Rectal smooth muscle tissue (tissue), 1 donor: Measurements from ENCODE around the gene POFUT2.

Source experiments
- H3K27ac ChIP-seq: one replicate; pipeline ENCODE4 v1.7.0; 2013; ENCODE audit warnings: low read depth, low read length, inconsistent platforms
- H3K27me3 ChIP-seq: one replicate; pipeline ENCODE4 v1.7.0; 2013; ENCODE audit warnings: low read length; ENCODE audit not compliant: control insufficient read depth, insufficient read depth
- H3K36me3 ChIP-seq: one replicate; pipeline ENCODE4 v1.7.0; 2013; ENCODE audit warnings: low read length; ENCODE audit not compliant: control insufficient read depth, insufficient read depth
- H3K4me1 ChIP-seq: one replicate; pipeline ENCODE4 v1.7.0; 2013; ENCODE audit warnings: low read length; ENCODE audit not compliant: control insufficient read depth, insufficient read depth
- H3K4me3 ChIP-seq: one replicate; pipeline ENCODE4 v1.7.0; 2013; ENCODE audit warnings: low read length
- H3K9ac ChIP-seq: one replicate; pipeline ENCODE4 v1.7.0; 2013; ENCODE audit warnings: low read length

The POFUT2 gene

DNA sequence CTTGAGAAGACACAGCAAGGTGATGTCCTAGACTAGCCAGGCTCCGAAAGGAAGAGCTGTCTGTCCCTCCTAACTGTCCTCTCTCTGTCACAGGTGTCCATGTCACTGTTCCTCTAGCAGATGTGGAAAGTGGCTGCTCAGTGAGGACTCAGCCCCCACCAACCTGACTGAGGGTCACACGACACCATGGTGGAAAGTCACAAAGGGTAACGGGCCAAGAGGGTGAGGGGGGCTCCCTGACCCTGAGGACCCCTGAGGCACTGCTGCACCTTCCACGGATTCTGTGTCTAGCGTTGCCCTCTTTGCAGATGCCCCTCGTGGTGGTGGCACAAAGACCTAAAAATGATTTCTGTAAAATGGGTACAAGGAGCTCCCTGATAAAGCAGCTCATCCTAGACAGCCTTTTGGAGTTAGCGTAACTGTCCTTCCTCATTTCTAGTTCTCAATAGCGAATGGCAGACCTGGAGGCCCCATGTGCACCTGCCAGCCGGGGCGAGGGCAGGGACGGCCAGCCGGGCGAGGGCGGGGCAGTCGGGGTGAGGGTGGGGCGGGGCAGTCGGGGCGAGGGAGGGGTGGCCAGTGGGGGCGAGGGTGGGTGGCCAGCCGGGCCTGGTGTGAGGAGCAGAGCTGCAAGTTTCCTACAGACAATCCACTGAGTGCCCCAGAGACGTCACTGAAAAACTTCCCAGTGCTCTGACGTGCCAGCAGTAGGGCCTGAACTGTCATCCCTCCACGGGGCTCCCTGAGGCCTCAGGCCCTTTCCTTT is 23.4 kb downstream of the POFUT2 start:
- Histone ChIP-seq H3K4me3 (no peak overlapping the region), H3K27me3 (no peaks in the 10 kb centered on the region), H3K4me1 (no peaks in the 10 kb centered on the region), H3K27ac (no peak overlapping the region), H3K9ac (no peak overlapping the region), H3K36me3 (peaks cover 36% of the 10 kb centered on the region)

DNA sequence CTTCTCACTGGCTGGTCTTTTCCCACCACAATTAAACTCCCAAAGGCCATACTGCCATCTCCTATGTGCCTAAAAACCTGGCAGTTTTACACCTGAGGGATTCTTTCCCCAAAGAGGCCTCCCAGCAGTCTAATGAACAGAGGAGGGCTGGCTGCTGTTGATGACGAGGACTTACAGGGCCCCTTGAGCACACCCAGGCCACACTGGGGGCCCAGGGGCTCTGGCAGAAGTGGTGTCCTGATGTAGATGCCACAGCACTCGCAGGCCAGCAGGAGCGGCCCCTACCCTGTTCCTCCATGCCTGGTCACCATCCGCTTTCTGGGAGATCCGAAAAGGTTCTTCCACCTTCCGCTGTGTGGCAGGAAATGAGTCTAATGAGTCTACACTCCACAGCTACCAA is 24.2 kb downstream of the POFUT2 start:
- Histone ChIP-seq H3K27me3 (no peaks in the 10 kb centered on the region), H3K36me3 (peaks cover 36% of the 10 kb centered on the region), H3K4me1 (no peaks in the 10 kb centered on the region)

DNA sequence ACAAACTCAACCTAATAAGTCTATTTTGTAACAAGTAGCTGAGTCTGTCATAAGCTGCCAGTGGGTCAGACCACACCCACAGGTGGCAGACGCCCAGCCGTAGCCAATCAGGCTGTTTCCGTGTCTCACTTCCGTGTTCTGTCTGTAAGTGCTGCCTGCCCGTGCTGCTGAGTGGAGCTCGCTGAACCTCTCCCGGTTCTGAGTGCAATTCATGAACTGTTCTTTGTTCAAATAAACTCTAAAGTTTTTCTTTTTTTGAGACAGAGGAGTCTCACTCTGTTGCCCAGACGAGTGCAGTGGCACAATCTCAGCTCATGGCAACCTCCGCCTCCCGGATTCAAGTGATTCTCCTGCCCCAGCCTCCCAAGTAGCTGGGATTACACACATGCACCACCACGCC is 25.1 kb downstream of the POFUT2 start:
- H3K4me1 ChIP-seq = no peaks in the 10 kb centered on the region
- no peak overlapping the region for H3K27ac ChIP-seq
- H3K9ac ChIP-seq = no peak overlapping the region
- peaks cover 34% of the 10 kb centered on the region for H3K36me3 ChIP-seq
- H3K4me3 ChIP-seq = no peak overlapping the region
- peaks cover 4% of the 10 kb centered on the region for H3K27me3 ChIP-seq

More for the DNA sequence above, 24.2 kb downstream of the POFUT2 start:
- H3K9ac ChIP-seq = no peak overlapping the region
- no peak overlapping the region for H3K4me3 ChIP-seq
- no peak overlapping the region for H3K27ac ChIP-seq

DNA sequence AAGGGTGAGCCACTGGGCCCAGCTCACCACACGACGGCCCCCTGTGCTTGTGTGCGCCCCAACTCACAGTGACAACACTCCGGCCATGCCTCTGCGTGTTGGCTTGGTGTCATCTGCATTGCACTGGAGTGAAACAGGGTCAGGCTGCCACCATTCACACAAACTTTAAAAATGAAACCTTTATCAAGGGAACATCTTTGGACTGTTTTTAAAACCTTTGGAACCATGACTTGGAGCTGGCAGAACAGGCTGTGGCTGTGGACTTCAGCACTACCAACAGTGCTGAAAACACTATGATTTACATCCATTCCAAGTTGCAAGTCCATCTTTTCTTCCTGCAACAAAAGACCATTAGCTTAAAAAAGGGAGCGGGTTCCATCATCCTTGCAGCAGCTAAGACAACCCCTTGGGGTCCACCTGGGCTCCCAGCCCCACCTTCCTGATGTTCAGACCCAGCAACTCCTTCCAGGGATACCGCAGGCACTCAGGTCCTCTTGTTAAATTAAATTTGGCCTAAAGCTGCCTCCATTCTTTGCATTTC is 25.6 kb downstream of the POFUT2 start:
- Histone ChIP-seq H3K36me3 (peaks cover 29% of the 10 kb centered on the region), H3K4me1 (no peaks in the 10 kb centered on the region), H3K9ac (no peak overlapping the region), H3K4me3 (no peak overlapping the region), H3K27me3 (peaks cover 4% of the 10 kb centered on the region), H3K27ac (no peak overlapping the region)

DNA sequence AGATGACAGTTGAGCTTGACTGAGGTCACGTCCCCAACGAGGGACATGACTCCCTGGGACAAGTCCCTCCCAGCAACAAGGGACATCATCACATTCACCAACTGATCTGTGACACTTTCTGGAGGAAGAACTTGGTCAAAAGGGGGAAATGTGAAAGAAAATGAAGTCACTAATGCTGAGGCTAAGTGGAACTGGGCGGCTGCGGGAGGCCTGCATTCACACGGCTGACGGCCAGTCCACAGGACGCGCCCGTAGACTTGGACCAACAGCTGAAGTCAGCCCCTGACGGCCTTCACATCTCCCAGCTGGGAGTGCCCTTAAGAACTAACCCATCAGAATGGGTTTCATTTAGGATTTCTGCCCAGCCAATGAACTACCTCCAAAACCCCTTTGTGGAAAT is 26.6 kb downstream of the POFUT2 start:
- Histone ChIP-seq H3K27ac (no peak overlapping the region), H3K36me3 (peaks cover 22% of the 10 kb centered on the region), H3K27me3 (peaks cover 12% of the 10 kb centered on the region), H3K4me3 (no peak overlapping the region), H3K4me1 (no peaks in the 10 kb centered on the region), H3K9ac (no peak overlapping the region)

DNA sequence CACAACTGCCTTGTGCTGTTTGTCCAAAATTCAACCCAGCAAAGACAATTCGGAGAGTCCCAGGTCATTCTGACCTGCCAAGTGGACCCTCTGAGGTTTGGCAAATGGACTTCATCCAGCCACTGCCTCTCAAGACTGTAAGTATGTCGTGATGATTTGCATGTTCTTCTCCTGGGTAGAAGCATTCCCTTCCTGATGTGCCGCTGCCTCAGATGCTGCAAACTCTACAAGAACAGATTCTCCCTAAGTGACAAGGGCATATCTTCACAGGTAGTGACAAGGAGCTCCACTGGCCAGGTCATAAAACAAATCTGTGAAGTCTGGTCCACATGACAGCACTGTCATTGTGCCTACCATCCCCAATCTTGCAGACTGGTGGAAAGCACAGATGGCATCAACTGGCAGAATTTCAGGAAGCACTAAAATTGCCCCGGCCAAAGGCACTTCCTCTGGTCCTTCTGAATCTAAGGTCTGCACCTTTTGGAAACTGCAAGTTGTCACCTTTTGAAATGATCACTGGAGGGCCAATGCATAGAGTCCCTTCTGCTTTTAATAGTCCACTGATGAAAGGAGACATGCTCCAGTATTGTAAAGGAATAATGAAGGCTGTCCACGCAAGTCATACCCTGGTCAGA is 27.4 kb downstream of the POFUT2 start:
- no peak overlapping the region for H3K4me3 ChIP-seq
- H3K36me3 ChIP-seq = peaks cover 16% of the 10 kb centered on the region
- no peak overlapping the region for H3K27ac ChIP-seq
- H3K4me1 ChIP-seq = no peaks in the 10 kb centered on the region
- no peak overlapping the region for H3K9ac ChIP-seq
- peaks cover 12% of the 10 kb centered on the region for H3K27me3 ChIP-seq

DNA sequence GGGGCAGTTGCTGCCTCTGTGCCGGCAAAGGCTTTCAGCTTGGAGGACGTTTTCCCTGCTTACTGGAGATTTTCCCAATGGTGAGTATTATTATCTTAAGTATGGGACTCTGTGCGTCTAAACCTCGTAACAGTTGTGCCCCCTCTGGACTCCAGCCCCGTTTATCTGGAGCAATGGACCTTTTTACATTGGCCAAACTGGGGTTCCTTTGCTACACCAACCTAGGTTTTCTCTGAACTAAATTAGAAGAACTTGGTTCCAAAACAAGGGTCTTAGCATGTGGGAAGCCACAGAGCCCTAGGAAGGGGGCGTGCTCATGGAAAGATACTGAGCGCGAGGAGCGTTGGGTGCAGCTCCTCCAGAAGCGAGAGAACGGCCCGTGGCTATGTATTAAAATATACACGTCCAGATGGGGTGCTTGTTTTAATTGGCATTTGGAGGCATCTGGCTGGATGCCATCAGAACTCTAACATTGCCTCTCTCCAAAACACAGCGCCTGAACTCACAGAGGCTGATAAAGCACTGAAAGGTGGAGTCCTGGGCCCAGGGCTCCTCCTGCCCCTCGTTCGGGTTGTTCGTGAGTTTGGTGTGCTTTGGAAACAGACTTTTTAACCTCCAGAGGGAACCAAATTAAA is 28.4 kb downstream of the POFUT2 start:
- no peaks in the 10 kb centered on the region for H3K4me1 ChIP-seq
- H3K9ac ChIP-seq = no peak overlapping the region
- peaks cover 12% of the 10 kb centered on the region for H3K27me3 ChIP-seq
- no peak overlapping the region for H3K27ac ChIP-seq
- no peak overlapping the region for H3K4me3 ChIP-seq
- peaks cover 11% of the 10 kb centered on the region for H3K36me3 ChIP-seq

DNA sequence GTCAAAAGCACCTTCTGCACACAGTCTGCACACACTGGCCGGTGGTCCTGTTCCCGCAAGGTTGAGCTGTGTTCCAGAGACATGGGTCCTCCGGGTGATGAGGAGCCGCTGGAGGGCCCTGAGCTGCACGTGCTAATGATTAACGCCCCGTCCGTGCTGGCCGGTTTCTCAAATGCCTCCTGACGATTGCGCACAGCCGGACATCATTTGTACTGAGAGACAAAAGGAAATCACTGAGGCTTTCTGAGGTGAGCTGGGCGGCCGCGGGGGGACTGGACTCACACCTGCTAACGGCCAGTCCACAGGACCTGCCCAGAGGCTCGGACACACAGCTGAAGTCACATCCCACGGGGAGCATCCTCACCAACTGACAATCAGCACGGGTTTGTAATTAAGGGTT is 29.2 kb downstream of the POFUT2 start:
- Histone ChIP-seq H3K27ac (no peak overlapping the region), H3K9ac (no peak overlapping the region), H3K27me3 (peaks cover 12% of the 10 kb centered on the region), H3K4me3 (no peak overlapping the region), H3K4me1 (no peaks in the 10 kb centered on the region), H3K36me3 (peaks cover 4% of the 10 kb centered on the region)

DNA sequence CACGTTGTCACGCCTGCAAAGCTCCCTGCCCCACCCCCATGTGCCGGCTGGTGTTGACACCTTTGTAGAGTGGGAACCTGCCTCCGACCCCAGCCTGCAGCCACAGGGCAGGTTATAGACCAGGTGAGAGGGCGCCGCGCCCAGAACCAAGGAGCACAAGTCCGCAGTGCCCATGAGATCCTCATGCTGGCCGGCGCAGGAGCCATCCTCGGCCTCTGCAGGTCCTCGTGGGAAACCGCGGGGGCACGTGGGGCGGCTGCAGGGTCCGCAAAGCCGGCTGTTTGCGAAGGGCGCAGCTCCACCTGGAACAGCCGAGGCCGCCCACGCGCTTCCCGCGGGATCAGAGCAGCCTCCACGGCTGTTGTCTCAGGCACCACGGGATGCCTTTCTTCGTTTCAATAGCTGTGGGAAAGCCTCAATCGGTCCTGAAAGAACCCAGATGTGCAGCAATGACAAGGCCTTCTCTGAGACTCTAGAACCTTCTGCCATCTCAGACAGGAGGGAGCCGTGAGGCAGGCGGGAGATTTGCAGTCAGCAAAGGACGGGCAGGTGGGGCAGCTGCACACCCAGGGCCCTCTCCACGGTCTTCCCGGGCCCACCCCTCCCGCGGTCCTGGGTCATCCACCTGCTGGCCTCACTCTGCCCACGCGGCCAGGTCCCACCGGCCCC is 29.9 kb downstream of the POFUT2 start:
- Histone ChIP-seq H3K36me3 (no peaks in the 10 kb centered on the region), H3K27me3 (peaks cover 12% of the 10 kb centered on the region), H3K4me1 (no peaks in the 10 kb centered on the region)

DNA sequence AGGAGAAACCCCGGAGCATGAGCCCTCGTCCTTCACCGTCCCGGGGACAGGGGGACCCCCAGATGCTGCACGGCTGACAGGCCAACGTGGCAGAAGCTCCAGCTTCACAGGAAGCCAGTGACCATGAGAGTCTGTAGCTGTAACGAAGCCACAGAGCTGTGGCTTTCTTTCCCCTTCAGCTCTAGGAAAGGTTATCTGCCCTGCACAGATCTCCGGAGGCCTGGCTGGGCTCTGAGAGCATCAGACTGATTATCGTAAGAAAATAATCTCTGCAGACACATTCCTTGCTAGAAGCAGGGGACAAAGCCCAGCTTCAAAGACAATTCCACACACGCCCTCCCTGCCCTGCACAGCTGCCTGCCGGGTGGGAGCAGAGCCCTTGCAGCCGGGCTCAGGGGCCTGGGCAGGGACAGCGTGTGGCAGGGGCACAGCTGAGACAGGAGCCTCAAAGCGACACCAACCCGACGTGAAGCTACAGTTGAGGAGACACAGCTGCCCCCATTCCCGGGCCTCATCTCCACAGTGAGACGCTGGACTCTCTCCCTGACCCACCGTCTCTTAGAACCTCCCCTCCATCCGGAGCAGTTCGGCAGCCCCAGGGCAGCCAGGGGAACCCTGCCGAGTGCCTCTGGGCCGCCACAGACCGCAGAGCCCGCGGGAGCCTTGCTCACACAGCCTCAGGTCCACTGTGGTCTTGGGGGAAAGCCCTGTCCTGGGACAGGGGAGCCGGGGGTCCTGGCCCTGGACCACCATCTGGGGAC is 30.6 kb downstream of the POFUT2 start:
- peaks cover 12% of the 10 kb centered on the region for H3K27me3 ChIP-seq
- no peak overlapping the region for H3K27ac ChIP-seq
- no peaks in the 10 kb centered on the region for H3K36me3 ChIP-seq
- H3K4me3 ChIP-seq = no peak overlapping the region
- no peak overlapping the region for H3K9ac ChIP-seq
- H3K4me1 ChIP-seq = no peaks in the 10 kb centered on the region

More for the DNA sequence above, 29.9 kb downstream of the POFUT2 start:
- H3K9ac ChIP-seq = no peak overlapping the region
- no peak overlapping the region for H3K27ac ChIP-seq
- no peak overlapping the region for H3K4me3 ChIP-seq

DNA sequence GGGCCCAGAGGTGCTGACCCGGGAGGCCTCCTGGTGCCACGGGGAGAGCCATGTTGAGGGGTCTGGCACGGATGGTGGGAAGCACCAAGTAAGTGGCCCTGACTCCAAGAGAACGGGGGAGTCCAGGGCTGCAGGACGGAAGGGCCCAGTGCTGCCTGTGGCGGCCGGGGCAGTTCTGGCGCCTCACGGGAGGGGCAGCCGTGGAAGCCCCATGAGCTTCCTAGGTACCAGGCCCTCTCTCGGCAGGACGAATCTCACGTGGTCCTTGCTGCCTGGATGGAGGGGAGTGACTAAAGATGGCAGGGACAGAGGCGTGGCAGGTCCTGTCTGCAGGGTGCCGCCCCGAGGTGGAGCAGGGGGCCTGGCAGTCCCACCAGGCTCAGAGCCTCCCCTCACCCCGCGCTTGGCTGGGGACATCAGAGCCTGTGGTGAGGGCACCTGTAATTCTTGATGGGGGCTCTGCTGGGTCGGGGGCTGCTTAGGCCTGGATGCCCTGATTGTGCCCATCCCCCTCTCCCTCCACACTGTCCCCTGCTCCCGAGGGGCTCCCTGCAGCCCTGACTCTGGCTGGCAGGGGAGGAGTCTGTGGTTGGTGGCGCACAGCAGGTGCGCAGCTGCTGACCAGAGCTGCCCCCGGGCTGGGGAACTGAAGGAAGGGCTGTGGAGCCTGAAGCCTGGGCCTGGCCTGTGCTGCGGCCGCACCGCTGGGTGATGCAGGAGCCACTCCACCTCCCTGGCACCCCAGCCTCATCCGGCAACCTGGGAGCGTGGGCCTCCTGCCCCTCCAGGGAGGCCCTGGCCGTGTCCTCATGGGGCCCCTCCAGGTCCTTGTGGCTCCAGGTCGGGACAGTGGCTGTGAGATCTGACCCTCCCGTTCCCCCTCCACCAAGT is 31.4 kb downstream of the POFUT2 start:
- no peak overlapping the region for H3K4me3 ChIP-seq
- H3K9ac ChIP-seq = no peak overlapping the region
- H3K4me1 ChIP-seq = no peaks in the 10 kb centered on the region
- peaks cover 12% of the 10 kb centered on the region for H3K27me3 ChIP-seq
- H3K36me3 ChIP-seq = no peaks in the 10 kb centered on the region
- no peak overlapping the region for H3K27ac ChIP-seq
